DMS 273 treated with DMSO at 0.1 percent for 48 hours (cell line): ENCODE measurements around the gene GFI1B.
"Not testable (repeated sequence)": the region's sequence is repeated elsewhere in the genome, so short reads cannot be mapped to it uniquely, and the experiment has no call there.

Experiments
- DNase-seq: peaks from one replicate; lab custom pipeline; 2025; lab: John Stamatoyannopoulos, UW

GFI1B gene

GRCh38 chr9:132991351-132992300 lies 13.1 kb downstream of the GFI1B start:
- DNase-seq, result no peak

- no peak for DNase-seq
Observed at GRCh38 chr9:132993511-132993939, 15.0 kb downstream of the GFI1B start.

GRCh38 chr9:132994410-132995120 lies 16.1 kb downstream of the GFI1B start:
- no peak for DNase-seq

- DNase-seq, result no peak
Observed at GRCh38 chr9:132995121-132995420, 16.6 kb downstream of the GFI1B start.

- no peak for DNase-seq
Observed at GRCh38 chr9:132995879-132996278, 17.4 kb downstream of the GFI1B start.

GRCh38 chr9:132996526-132996925 lies 18.0 kb downstream of the GFI1B start:
- no peak for DNase-seq

GRCh38 chr9:132997591-132997990 lies 19.1 kb downstream of the GFI1B start:
- DNase-seq, result no peak

GRCh38 chr9:132998221-132998620 lies 19.7 kb downstream of the GFI1B start:
- DNase-seq, result not testable (repeated sequence)

GRCh38 chr9:132998831-132999635 lies 20.5 kb downstream of the GFI1B start:
- DNase-seq, result no peak

GRCh38 chr9:133002147-133003070 lies 23.9 kb downstream of the GFI1B start:
- no peak for DNase-seq

- DNase-seq, result no peak
Observed at GRCh38 chr9:133003071-133003461, 24.6 kb downstream of the GFI1B start.

GRCh38 chr9:133003671-133004090 lies 25.2 kb downstream of the GFI1B start:
- DNase-seq, result no peak

- DNase-seq, result no peak
Observed at GRCh38 chr9:133004091-133004998, 25.9 kb downstream of the GFI1B start.

- DNase-seq, result no peak
Observed at GRCh38 chr9:133004999-133005760, 26.7 kb downstream of the GFI1B start.

- DNase-seq, result no peak
Observed at GRCh38 chr9:133005957-133006356, 27.5 kb downstream of the GFI1B start.

GRCh38 chr9:133006731-133007352 lies 28.3 kb downstream of the GFI1B start:
- DNase-seq, result no peak

GRCh38 chr9:133008406-133008805 lies 29.9 kb downstream of the GFI1B start:
- DNase-seq, result no peak

- no peak for DNase-seq
Observed at GRCh38 chr9:133008824-133009223, 30.3 kb downstream of the GFI1B start.
